B cell (primary cell): ENCODE data around the gene VENTX.

Experiments used
- EZH2 ChIP-seq: IDR thresholded peaks from 2 replicates; pipeline ENCODE4 v1.6.1; 2012; ENCODE audit warnings: borderline replicate concordance, low read depth, mild to moderate bottlenecking, moderate library complexity, low read length; ENCODE audit not compliant: insufficient read depth, poor library complexity, severe bottlenecking
- TF ChIP-seq, protein P1 (sequence below): fragments of 200-600 bp; IDR thresholded peaks from one replicate; pipeline ENCODE4 v1.8.0; 2022; ENCODE audit warnings: antibody characterized with exemption, mild to moderate bottlenecking

DNA sequence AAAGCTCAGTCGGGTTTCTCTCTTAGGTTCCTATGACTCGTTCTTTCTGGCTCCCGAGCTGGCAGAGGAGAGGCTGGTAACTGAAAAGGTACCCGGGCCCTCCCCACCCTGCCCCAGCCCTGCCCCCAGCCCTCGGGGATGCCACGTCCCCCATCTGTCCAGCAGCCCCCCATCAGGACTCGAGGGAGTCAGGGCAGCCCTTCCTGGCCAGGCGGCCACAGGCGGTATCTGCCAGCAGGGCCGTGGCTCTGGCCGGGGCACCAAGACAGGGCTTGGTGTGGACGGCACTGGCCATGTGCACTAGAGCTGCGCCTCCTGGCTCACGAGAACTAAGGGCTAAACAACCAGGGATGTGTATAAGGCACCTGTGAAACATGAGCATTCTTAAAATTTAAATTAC is 47.9 kb upstream of the VENTX start:
- TF ChIP-seq, protein P1, sequence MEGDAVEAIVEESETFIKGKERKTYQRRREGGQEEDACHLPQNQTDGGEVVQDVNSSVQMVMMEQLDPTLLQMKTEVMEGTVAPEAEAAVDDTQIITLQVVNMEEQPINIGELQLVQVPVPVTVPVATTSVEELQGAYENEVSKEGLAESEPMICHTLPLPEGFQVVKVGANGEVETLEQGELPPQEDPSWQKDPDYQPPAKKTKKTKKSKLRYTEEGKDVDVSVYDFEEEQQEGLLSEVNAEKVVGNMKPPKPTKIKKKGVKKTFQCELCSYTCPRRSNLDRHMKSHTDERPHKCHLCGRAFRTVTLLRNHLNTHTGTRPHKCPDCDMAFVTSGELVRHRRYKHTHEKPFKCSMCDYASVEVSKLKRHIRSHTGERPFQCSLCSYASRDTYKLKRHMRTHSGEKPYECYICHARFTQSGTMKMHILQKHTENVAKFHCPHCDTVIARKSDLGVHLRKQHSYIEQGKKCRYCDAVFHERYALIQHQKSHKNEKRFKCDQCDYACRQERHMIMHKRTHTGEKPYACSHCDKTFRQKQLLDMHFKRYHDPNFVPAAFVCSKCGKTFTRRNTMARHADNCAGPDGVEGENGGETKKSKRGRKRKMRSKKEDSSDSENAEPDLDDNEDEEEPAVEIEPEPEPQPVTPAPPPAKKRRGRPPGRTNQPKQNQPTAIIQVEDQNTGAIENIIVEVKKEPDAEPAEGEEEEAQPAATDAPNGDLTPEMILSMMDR: no peak
- TF ChIP-seq EZH2: no peak
